GM12878 (cell line): ENCODE data around the gene KCNN1. TPM values are rescaled to one million over a fixed set of nuclear protein-coding genes. Genes with fewer than 3 reads are reported as not detected.

Experiments
- EZH2 ChIP-seq: IDR thresholded peaks from 2 replicates; pipeline ENCODE4 v1.6.1; 2012; ENCODE audit warnings: low read depth, mild to moderate bottlenecking, control low read depth, inconsistent platforms, low read length, borderline replicate concordance; ENCODE audit not compliant: control insufficient read depth
- MXI1 ChIP-seq: fragments of 150-350 bp; IDR thresholded peaks from 2 replicates; pipeline ENCODE4 v1.6.1; 2011; ENCODE audit warnings: low read depth, mild to moderate bottlenecking, inconsistent platforms, low read length, improper control_type of control experiment
- NR2C2 ChIP-seq: IDR thresholded peaks from 2 replicates; pipeline ENCODE4 v1.6.1; 2011; ENCODE audit warnings: borderline replicate concordance, low read depth; ENCODE audit not compliant: control insufficient read depth, insufficient read length
- POLR2AphosphoS2 ChIP-seq: IDR thresholded peaks from 2 replicates; pipeline ENCODE4 v1.6.1; 2011; ENCODE audit warnings: low read depth, mild to moderate bottlenecking, low read length, improper control_type of control experiment, moderate library complexity
- RFX5 ChIP-seq: IDR thresholded peaks from 2 replicates; pipeline ENCODE4 v1.6.1; 2011; ENCODE audit warnings: low read depth, low read length, improper control_type of control experiment
- SMC3 ChIP-seq: IDR thresholded peaks from 2 replicates; pipeline ENCODE4 v1.6.1; 2011; ENCODE audit warnings: low read length, improper control_type of control experiment, borderline replicate concordance
- STAT1 ChIP-seq: fragments of 450-650 bp; conservative IDR thresholded peaks from 2 replicates; pipeline ENCODE4 v1.6.1; 2014; ENCODE audit warnings: antibody characterized with exemption, mild to moderate bottlenecking
- TBL1XR1 ChIP-seq: IDR thresholded peaks from 2 replicates; pipeline ENCODE4 v1.6.1; 2012; ENCODE audit warnings: low read depth, low read length, improper control_type of control experiment
- USF1 ChIP-seq: IDR thresholded peaks from 2 replicates; pipeline ENCODE4 v1.6.1; 2011; ENCODE audit warnings: borderline replicate concordance, low read depth, mild to moderate bottlenecking, moderate library complexity, mixed read lengths, low read length; ENCODE audit not compliant: insufficient read depth; ENCODE audit errors: extremely low read length
- ZBTB4 ChIP-seq: fragments of 450-650 bp; formaldehyde crosslinking; IDR thresholded peaks from 2 replicates; pipeline ENCODE4 v1.4.0; 2022; ENCODE audit warnings: mild to moderate bottlenecking, moderate library complexity
- ZBTB40 ChIP-seq: fragments of 450-650 bp; IDR thresholded peaks from 2 replicates; pipeline ENCODE4 v1.6.1; 2016; ENCODE audit warnings: mild to moderate bottlenecking, moderate library complexity, borderline replicate concordance
- polyA plus RNA-seq, 11 experiments: library from polyadenylated mRNA; depleted of rRNA in 4 of 11; unstranded in 6 of 11; stranded (reverse) in 5 of 11; fragments of >200 nt; fragmentation: Nextera tagmentation in 4 of 11; fragmentation: Illumina TruSeq in 1 of 11; extraction: Ambion mirVana in 4 of 11; extraction: Trizol in 1 of 11; gene quantifications; 1 replicate in 1 of 11; 2 replicates in 10 of 11; pipeline versions ENCODE4 v1.2.1 to v1.2.3, GENCODE V29; 2011 to 2016; ENCODE audit warnings: inconsistent platforms in 2 of 11, missing spikeins in 2 of 11, low read depth in 1 of 11
- total RNA-seq, 4 experiments: library from RNA; depleted of rRNA in 3 of 4; stranded (reverse); fragments of >200 nt in 3 of 4; fragmentation: Illumina TruSeq in 1 of 4; extraction: Trizol in 1 of 4; gene quantifications; 2 replicates each; pipeline versions ENCODE4 v1.2.1 to v1.2.3, GENCODE V29; 2013 to 2021

The KCNN1 gene
- total and polyA plus RNA-seq, 10 of the 15 experiments (the other 5 are each of a cell fraction or from before 2014, with no cell fraction given): 0.02 to 0.95 (median 0.16) TPM; not detected in 1

GRCh38 chr19:17938092-17938845 lies 28.6 kb upstream of the KCNN1 start (continued):
- TF ChIP-seq MXI1 (no peak), SMC3 (peak; percentile 96), USF1 (no peak), EZH2 (no peak), RFX5 (no peak), ZBTB40 (no peak), ZBTB4 (no peak), STAT1 (no peak), NR2C2 (no peak), TBL1XR1 (no peak), POLR2AphosphoS2 (no peak)
- TF ChIP-seq, all 136 proteins: peak for 14
